ENCODE measurements around the gene CEP170. TPM values are rescaled to one million over a fixed set of nuclear protein-coding genes. Genes with fewer than 3 reads are reported as not detected.
A peak's percentile ranks its signal among the peaks of the same experiment; 100 is the strongest.

Gene CEP170
- 31.4 and 37.3 TPM in 2 replicates for total RNA-seq
- 22.9 and 25.9 TPM in 2 replicates for polyA plus RNA-seq

DNA sequence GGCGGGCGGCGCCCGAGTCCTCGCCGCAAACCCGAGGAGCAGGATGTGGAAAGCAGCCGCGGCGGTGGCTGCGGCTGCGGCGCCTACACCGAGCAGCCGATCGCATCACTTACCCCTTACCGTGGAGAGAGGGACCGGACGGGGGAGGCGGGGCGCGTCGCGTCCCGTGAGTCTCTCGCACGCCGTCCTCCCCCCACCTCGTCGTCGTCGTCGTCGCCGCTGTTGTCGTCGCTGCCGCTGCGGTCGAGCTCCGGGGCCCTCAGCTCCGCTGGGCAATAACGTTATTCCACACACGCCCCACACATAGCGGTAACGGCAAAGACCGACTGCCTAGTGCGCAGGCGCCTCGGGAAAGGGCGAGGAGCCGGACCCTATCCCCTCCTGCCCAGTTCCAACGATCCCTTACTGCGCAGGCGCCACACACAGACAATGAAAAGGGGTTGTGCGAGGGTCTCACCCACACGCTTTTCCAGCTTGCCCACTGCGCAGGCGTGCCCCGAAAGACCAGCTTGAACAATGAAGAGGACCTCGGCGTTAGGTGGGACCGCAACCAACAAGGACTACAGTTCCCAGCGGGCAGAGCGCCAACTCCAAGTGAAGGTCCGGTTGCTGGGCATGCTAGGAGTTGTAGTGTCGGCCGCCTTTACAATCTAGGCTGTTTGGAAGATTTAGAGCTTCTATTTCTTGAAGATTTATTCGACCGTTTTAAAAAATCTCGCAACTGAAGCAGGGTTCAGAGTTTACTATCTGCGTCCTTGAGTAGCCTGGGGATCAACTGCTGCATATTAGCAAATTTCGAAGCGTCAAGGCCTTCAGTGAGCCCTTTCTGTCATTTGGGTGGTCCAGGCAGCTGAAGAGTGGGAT, at the start of gene CEP170:
TSS of gene CEP170 (minus strand) at position 355 of the 864 bp plus-strand sequence. CDS start 30,001 bp downstream, outside the sequence.
- H3K4me2 ChIP-seq: peak within 1 kb of the TSS; percentile 83
- TF ChIP-seq EZH2phosphoT487 (IDR thresholded peaks at IDR 0.05; ENCODE audit: low read depth, severe bottlenecking, unreplicated experiment): no peak
- no peak for TF ChIP-seq EZH2 (IDR thresholded peaks at IDR 0.05; ENCODE audit: borderline replicate concordance)
- TF ChIP-seq, protein P1, sequence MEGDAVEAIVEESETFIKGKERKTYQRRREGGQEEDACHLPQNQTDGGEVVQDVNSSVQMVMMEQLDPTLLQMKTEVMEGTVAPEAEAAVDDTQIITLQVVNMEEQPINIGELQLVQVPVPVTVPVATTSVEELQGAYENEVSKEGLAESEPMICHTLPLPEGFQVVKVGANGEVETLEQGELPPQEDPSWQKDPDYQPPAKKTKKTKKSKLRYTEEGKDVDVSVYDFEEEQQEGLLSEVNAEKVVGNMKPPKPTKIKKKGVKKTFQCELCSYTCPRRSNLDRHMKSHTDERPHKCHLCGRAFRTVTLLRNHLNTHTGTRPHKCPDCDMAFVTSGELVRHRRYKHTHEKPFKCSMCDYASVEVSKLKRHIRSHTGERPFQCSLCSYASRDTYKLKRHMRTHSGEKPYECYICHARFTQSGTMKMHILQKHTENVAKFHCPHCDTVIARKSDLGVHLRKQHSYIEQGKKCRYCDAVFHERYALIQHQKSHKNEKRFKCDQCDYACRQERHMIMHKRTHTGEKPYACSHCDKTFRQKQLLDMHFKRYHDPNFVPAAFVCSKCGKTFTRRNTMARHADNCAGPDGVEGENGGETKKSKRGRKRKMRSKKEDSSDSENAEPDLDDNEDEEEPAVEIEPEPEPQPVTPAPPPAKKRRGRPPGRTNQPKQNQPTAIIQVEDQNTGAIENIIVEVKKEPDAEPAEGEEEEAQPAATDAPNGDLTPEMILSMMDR (IDR thresholded peaks at IDR 0.05; ENCODE audit: poor library complexity): no peak
- no peaks in the 10 kb centered on the region for H3K36me3 ChIP-seq (replicated peaks; ENCODE audit: insufficient read depth, low read depth)
- no peaks in the 10 kb centered on the region for H3K27me3 ChIP-seq
- H3K9me2 ChIP-seq (replicated peaks; ENCODE audit: insufficient read depth): no peaks in the 10 kb centered on the region
- H3K4me1 ChIP-seq (ENCODE audit: insufficient read depth): peaks cover 4% of the 10 kb centered on the region
- H3K9me3 ChIP-seq (ENCODE audit: low read depth): no peaks in the 10 kb centered on the region
- peak within 1 kb of the TSS; percentile 66 for H2AFZ ChIP-seq
- H3K27ac ChIP-seq: peak within 1 kb of the TSS; percentile 87
- H4K20me1 ChIP-seq (ENCODE audit: insufficient read depth, poor library complexity, severe bottlenecking): peaks cover 15% of the 10 kb centered on the region
- H3K79me2 ChIP-seq: peaks cover 77% of the 10 kb centered on the region
- H3K4me3 ChIP-seq: peak within 1 kb of the TSS; percentile 58
- WGBS (ENCODE audit: low lambda C conversion rate, missing lambda C conversion rate): under 1% methylated on average over 67 of the region's 74 CpGs
- peak; percentile 98 for DNase-seq (ENCODE audit: low spot score)

DNA sequence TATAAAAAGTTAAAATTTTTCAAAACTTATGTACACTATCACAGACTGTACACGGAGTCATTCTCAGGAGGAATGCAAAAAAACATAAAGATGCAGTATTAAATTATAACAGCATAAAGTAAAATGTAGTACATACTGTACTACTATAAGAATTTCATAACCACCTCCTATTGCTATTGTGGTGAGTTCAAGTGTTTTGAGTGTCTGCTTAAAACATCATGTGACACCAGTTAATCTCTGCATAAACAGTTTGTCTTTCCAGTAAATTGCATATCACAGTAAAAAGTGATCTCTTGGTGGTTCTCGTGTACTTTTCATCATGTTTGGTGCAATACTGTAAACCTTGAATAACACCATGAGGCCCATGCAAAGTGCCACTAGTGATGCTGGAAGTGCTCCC, 46.0 kb upstream of the CEP170 start:
- Histone ChIP-seq H3K4me2 (no peak overlapping the region), H3K4me3 (no peak overlapping the region), H3K9me2 (replicated peaks; ENCODE audit: insufficient read depth) (no peaks in the 10 kb centered on the region), H3K27ac (no peak overlapping the region), H3K79me2 (no peaks in the 10 kb centered on the region), H3K4me1 (ENCODE audit: insufficient read depth) (no peaks in the 10 kb centered on the region), H4K20me1 (ENCODE audit: insufficient read depth, poor library complexity, severe bottlenecking) (no peaks in the 10 kb centered on the region), H3K36me3 (replicated peaks; ENCODE audit: insufficient read depth, low read depth) (no peaks in the 10 kb centered on the region), H2AFZ (no peak overlapping the region), H3K9me3 (ENCODE audit: low read depth) (peaks cover 7% of the 10 kb centered on the region), H3K27me3 (no peaks in the 10 kb centered on the region)
- 94% methylated on average over 2 of the region's 2 CpGs for WGBS (ENCODE audit: low lambda C conversion rate, missing lambda C conversion rate)
- DNase-seq (ENCODE audit: low spot score): no peak
- TF ChIP-seq EZH2 (IDR thresholded peaks at IDR 0.05; ENCODE audit: borderline replicate concordance): no peak
- TF ChIP-seq, protein P1 (IDR thresholded peaks at IDR 0.05; ENCODE audit: poor library complexity): no peak
- TF ChIP-seq EZH2phosphoT487 (IDR thresholded peaks at IDR 0.05; ENCODE audit: low read depth, severe bottlenecking, unreplicated experiment): no peak

DNA sequence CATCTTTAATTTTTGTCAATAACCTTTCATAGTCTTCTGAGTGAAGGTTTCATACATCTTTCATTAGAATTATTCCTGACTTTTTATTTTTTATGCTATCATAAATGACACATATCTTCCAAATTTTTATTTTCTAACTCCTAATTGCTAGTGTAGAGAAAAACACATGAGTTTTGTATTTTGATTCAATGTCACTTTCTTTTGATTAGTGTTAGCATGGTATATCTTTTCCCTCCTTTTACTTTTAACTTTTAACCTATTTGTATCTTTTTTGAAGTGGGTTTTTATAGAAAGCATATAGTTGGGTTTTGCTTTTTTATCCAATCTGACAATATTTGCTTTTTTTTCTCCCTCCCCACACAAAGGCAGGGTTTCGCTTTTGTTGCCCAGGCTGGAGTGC, 44.0 kb upstream of the CEP170 start:
- H3K9me2 ChIP-seq (replicated peaks; ENCODE audit: insufficient read depth): no peaks in the 10 kb centered on the region
- no peak overlapping the region for H3K4me3 ChIP-seq
- no peak for DNase-seq (ENCODE audit: low spot score)
- H3K27me3 ChIP-seq: no peaks in the 10 kb centered on the region
- H3K9me3 ChIP-seq (ENCODE audit: low read depth): peaks cover 7% of the 10 kb centered on the region
- no peaks in the 10 kb centered on the region for H3K79me2 ChIP-seq
- 100% methylated on average over 1 of the region's 1 CpG for WGBS (ENCODE audit: low lambda C conversion rate, missing lambda C conversion rate)
- H3K36me3 ChIP-seq (replicated peaks; ENCODE audit: insufficient read depth, low read depth): no peaks in the 10 kb centered on the region
- H3K4me2 ChIP-seq: no peak overlapping the region
- H4K20me1 ChIP-seq (ENCODE audit: insufficient read depth, poor library complexity, severe bottlenecking): no peaks in the 10 kb centered on the region
- TF ChIP-seq, protein P1 (IDR thresholded peaks at IDR 0.05; ENCODE audit: poor library complexity): no peak
- TF ChIP-seq EZH2phosphoT487 (IDR thresholded peaks at IDR 0.05; ENCODE audit: low read depth, severe bottlenecking, unreplicated experiment): no peak
- no peak for TF ChIP-seq EZH2 (IDR thresholded peaks at IDR 0.05; ENCODE audit: borderline replicate concordance)
- H3K27ac ChIP-seq: no peak overlapping the region
- H2AFZ ChIP-seq: no peak overlapping the region
- no peaks in the 10 kb centered on the region for H3K4me1 ChIP-seq (ENCODE audit: insufficient read depth)
